Measurements from ENCODE around the gene MYL6B. TPM values are rescaled to one million over a fixed set of nuclear protein-coding genes. Genes with fewer than 3 reads are reported as not detected.

Gene MYL6B
- total RNA-seq, 2 donors from 2014 or later: 36.1 to 55.1 TPM

DNA sequence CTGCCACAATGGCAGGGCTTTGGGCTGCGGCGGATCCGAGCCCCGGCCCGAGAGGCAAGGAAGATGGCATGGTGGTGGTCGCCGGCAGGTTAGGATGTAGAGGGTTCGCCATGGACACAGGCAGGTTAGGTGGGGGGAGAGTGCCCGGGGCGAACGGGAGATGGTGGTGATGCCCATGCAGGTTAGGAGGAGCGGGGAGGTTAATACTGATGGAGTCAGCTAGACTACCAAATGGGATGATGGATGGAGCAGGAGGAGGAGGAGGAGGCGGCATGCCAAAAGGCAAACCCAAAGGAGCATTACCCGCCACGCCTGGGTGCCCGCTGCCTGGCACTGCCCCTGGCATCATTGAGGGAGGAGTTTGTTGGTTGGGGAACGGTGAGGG is 11.9 kb downstream of the MYL6B start:
- Histone ChIP-seq H3K36me3 (peaks cover 100% of the 10 kb centered on the region), H3K4me3 (no peak overlapping the region), H3K27me3 (no peaks in the 10 kb centered on the region), H3K4me1 (peaks cover 0 to 34% of the 10 kb centered on the region in 2 donors), H3K9me3 (no peaks in the 10 kb centered on the region), H3K27ac (no peak overlapping the region)
- DNase-seq (ENCODE audit: low spot score): no peak
- TF ChIP-seq, protein P1, sequence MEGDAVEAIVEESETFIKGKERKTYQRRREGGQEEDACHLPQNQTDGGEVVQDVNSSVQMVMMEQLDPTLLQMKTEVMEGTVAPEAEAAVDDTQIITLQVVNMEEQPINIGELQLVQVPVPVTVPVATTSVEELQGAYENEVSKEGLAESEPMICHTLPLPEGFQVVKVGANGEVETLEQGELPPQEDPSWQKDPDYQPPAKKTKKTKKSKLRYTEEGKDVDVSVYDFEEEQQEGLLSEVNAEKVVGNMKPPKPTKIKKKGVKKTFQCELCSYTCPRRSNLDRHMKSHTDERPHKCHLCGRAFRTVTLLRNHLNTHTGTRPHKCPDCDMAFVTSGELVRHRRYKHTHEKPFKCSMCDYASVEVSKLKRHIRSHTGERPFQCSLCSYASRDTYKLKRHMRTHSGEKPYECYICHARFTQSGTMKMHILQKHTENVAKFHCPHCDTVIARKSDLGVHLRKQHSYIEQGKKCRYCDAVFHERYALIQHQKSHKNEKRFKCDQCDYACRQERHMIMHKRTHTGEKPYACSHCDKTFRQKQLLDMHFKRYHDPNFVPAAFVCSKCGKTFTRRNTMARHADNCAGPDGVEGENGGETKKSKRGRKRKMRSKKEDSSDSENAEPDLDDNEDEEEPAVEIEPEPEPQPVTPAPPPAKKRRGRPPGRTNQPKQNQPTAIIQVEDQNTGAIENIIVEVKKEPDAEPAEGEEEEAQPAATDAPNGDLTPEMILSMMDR (IDR thresholded peaks at IDR 0.05): no peak

DNA sequence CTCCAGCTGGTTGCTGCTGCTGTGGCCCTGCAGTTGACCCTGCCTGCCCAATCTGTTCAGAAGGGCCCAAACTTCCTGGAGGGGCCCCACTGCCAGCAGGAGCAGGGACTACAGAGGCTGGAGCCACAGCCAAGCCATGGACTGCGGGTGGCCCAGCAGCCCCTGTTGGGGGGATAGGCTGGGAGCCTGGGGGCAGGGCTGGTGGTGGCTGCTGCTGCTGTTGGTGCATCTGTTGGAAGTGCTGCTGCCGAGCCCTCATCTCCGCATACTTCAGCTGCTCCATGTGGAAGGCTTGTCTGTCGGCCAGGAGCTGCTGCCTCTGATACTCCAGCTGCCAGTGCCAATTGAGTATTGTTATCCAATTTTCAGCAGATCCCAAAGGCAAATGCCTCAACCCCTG is 13.0 kb downstream of the MYL6B start:
- Histone ChIP-seq H3K36me3 (peaks cover 100% of the 10 kb centered on the region), H3K9me3 (no peaks in the 10 kb centered on the region), H3K4me1 (peaks cover 0 to 24% of the 10 kb centered on the region in 2 donors), H3K27me3 (no peaks in the 10 kb centered on the region), H3K27ac (no peak overlapping the region), H3K4me3 (no peak overlapping the region)
- TF ChIP-seq, protein P1 (IDR thresholded peaks at IDR 0.05): no peak
- DNase-seq (ENCODE audit: low spot score): no peak

DNA sequence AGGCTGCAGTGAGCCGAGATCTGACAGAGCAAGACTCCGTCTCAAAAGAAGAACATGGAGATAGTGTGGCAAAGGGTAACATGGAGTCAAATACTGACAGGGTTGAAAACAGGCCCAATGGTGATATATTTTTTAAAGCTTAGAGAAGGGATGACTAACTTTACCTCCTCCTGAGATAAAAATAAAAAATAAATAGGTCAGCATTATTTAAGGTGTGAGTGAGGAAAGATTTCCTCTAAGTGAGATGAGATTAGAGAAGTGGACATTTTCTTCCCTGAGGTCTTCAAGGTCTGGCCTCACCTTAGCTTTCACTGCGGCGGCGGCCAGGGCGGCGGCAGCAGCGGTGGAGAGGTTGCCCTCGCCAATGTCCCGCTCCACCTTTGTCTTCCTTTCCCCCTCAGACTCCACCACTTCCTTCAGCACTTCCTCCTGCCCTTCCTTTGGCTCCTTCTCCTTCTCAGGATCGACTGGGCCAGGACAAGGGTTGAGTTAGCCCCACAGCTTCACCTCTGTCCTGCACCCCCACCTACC is 16.9 kb downstream of the MYL6B start:
- Histone ChIP-seq H3K4me3 (no peak overlapping the region), H3K27ac (no peak overlapping the region), H3K27me3 (no peaks in the 10 kb centered on the region), H3K4me1 (no peaks in the 10 kb centered on the region), H3K36me3 (peaks cover 99% of the 10 kb centered on the region), H3K9me3 (no peaks in the 10 kb centered on the region)
- no peak for DNase-seq (ENCODE audit: low spot score)
- TF ChIP-seq, protein P1 (IDR thresholded peaks at IDR 0.05): no peak

DNA sequence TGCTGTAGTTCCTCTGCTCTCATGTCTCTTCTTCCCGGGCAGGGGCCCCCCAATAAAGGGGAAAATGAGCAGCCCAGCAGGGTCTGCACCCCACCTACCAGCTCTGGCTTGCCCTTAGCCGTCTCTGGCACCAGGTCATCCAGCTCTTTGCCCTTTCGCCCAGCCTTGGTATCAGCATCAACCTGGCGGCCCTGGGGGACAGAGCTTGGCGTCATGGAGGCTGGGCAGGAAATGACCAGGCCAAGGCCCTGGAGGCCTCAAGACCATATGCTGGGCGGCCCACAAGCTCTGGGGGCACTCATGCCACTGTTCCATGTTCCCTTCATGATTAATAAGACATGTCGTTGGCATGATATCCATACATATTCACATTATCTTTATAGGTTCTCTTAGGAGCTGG is 20.5 kb downstream of the MYL6B start:
- Histone ChIP-seq H3K9me3 (no peaks in the 10 kb centered on the region), H3K4me3 (no peak overlapping the region), H3K27ac (no peak overlapping the region), H3K27me3 (no peaks in the 10 kb centered on the region), H3K4me1 (no peaks in the 10 kb centered on the region), H3K36me3 (peaks cover 97% of the 10 kb centered on the region)
- DNase-seq (ENCODE audit: low spot score): no peak
- TF ChIP-seq, protein P1 (IDR thresholded peaks at IDR 0.05): no peak

DNA sequence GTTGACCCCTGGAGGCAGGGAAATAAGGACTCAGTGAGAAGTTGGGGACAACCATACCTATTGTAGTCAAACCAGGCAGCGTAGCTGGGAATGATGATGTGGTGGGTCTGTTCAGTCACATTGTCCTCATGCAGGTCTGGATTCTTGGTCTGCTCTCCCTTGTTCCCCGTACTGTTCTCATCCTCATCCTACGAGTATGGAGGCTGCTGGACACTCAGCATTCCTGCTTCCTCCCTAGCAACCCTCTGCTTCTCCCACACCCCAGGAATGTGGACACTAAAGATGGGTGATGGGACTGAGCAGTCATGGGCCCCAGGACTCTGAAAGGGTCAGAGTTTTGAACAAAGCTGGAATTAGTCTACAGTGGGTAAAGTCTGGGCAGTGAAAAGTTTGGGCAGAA is 26.0 kb downstream of the MYL6B start:
- TF ChIP-seq, protein P1 (IDR thresholded peaks at IDR 0.05): no peak
- Histone ChIP-seq H3K27me3 (no peaks in the 10 kb centered on the region), H3K36me3 (peaks cover 96% of the 10 kb centered on the region), H3K9me3 (no peaks in the 10 kb centered on the region), H3K4me3 (no peak overlapping the region), H3K27ac (no peak overlapping the region), H3K4me1 (no peaks in the 10 kb centered on the region)
- DNase-seq (ENCODE audit: low spot score): no peak

DNA sequence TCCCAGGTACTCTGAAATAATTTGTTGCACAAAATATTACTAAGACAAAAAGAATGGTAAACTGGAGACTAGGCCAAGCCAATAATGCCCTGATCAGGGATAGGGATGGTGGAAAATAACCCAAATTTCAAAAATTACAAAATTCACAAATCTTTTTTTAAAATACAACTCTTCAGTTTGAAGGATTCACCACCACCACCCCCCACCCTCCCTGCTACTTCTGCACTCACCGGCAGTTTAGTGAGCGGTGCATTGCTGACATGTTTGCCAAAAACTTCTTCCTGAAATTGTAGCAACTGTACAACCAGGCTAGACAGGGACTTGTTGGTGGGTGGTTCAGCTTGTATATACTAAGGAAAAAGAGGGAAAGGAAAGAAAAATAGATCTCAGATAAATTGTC is 34.6 kb downstream of the MYL6B start:
- H3K9me3 ChIP-seq: no peaks in the 10 kb centered on the region
- H3K36me3 ChIP-seq: peaks cover 40% of the 10 kb centered on the region
- H3K4me1 ChIP-seq: peaks cover 0 to 24% of the 10 kb centered on the region in 2 donors
- DNase-seq (ENCODE audit: low spot score): no peak
- H3K27me3 ChIP-seq: no peaks in the 10 kb centered on the region
- TF ChIP-seq, protein P1 (IDR thresholded peaks at IDR 0.05): no peak
- no peak overlapping the region for H3K4me3 ChIP-seq
- H3K27ac ChIP-seq: no peak overlapping the region

All from right atrium auricular region (tissue), 2 donors.